Measurements from ENCODE around the gene TRPM3.

DNA sequence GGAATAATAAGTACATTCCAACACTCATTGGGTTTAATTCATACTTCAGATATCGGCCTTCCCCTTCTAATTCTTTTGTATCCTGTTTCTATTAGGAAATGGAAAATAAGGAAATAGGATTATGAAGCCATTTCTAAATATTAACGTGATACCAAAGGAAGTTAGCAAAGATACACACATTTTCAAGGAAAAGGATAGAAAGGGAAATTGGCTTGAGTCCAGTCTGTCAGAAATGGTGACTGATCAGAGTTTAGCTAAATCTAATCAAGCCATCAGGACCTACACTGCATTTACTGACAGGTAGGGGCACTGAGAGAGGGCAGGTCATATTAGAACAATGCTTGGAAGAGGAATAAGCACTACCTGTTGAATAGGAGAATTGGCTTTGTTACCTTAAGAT is 3.1 kb downstream of the TRPM3 start:
- TF ChIP-seq, protein P1, sequence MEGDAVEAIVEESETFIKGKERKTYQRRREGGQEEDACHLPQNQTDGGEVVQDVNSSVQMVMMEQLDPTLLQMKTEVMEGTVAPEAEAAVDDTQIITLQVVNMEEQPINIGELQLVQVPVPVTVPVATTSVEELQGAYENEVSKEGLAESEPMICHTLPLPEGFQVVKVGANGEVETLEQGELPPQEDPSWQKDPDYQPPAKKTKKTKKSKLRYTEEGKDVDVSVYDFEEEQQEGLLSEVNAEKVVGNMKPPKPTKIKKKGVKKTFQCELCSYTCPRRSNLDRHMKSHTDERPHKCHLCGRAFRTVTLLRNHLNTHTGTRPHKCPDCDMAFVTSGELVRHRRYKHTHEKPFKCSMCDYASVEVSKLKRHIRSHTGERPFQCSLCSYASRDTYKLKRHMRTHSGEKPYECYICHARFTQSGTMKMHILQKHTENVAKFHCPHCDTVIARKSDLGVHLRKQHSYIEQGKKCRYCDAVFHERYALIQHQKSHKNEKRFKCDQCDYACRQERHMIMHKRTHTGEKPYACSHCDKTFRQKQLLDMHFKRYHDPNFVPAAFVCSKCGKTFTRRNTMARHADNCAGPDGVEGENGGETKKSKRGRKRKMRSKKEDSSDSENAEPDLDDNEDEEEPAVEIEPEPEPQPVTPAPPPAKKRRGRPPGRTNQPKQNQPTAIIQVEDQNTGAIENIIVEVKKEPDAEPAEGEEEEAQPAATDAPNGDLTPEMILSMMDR (IDR thresholded peaks at IDR 0.05), result no peak
- TF ChIP-seq POLR2A (IDR thresholded peaks at IDR 0.05), result no peak
